ENCODE measurements around the gene PCDH1. TPM values are rescaled to one million over a fixed set of nuclear protein-coding genes. Genes with fewer than 3 reads are reported as not detected.

Gene PCDH1
- total and polyA plus RNA-seq, 2 of the 8 experiments (the other 6 are each of a cell fraction or from before 2014, with no cell fraction given) = 101 to 102 TPM

GRCh38 chr5:141869514-141869913 lies 8.7 kb downstream of the PCDH1 start (continued):
- TF ChIP-seq EP300 (IDR thresholded peaks at IDR 0.05; ENCODE audit: borderline replicate concordance in 1 of 2, low read depth in 2 of 2, low read length in 2 of 2) (no peak), POLR2AphosphoS5 (IDR thresholded peaks at IDR 0.05; ENCODE audit: low read depth, low read length) (no peak), HDAC2 (IDR thresholded peaks at IDR 0.05; ENCODE audit: borderline replicate concordance in 1 of 2, low read depth in 2 of 2, low read length in 2 of 2) (no peak), HDAC6 (IDR thresholded peaks at IDR 0.05; ENCODE audit: low read depth, low read length) (no peak), RBBP5 (IDR thresholded peaks at IDR 0.05; ENCODE audit: borderline replicate concordance, low read depth, low read length) (no peak), TBP (IDR thresholded peaks at IDR 0.05; ENCODE audit: low read depth, low read length) (no peak), YY1 (IDR thresholded peaks at IDR 0.05; ENCODE audit: low read depth, low read length) (no peak), CHD7 (IDR thresholded peaks at IDR 0.05; ENCODE audit: insufficient replicate concordance, low read length) (no peak), EGR1 (IDR thresholded peaks at IDR 0.05; ENCODE audit: borderline replicate concordance, low read depth, low read length) (no peak), CHD2 (IDR thresholded peaks at IDR 0.05; ENCODE audit: low read length) (no peak)
- TF ChIP-seq, protein P1, sequence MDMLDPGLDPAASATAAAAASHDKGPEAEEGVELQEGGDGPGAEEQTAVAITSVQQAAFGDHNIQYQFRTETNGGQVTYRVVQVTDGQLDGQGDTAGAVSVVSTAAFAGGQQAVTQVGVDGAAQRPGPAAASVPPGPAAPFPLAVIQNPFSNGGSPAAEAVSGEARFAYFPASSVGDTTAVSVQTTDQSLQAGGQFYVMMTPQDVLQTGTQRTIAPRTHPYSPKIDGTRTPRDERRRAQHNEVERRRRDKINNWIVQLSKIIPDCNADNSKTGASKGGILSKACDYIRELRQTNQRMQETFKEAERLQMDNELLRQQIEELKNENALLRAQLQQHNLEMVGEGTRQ (IDR thresholded peaks at IDR 0.05; ENCODE audit: low read length) = no peak

Measured in H1 (cell line).